ENCODE measurements around the gene TRIM41.
"Not testable (repeated sequence)": the region's sequence is repeated elsewhere in the genome, so short reads cannot be mapped to it uniquely, and the experiment has no call there.

The TRIM41 gene

DNA sequence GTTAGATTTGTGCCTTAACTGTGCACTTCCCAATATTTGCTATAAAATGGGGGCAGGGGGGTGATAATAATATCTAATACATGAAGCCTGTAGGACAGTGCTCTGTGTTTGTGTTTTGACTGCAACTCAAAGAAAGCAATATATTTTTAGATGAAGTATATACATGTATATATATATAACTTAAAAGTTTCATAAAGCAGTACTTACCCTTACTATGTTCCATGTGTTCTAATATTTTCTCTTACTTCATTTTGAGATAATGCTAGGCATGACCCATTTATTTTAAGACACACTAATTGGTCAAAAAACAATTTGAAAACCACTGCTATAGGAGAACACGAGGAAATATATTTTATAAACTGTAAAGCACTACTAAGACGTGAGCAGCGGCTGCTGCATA lies 35.5 kb downstream of the TRIM41 start:
- H3K36me3 ChIP-seq (ENCODE audit: control insufficient read depth, insufficient read depth, low read length): peaks cover 18% of the 10 kb centered on the region
- DNase-seq: no peak
- H3K4me3 ChIP-seq (ENCODE audit: insufficient read depth, low read depth, low read length, poor library complexity, severe bottlenecking): peak overlapping the region; percentile 99
- H3K27ac ChIP-seq (ENCODE audit: insufficient read depth, low read length, poor library complexity, severe bottlenecking): peak overlapping the region; percentile 24
- no peaks in the 10 kb centered on the region for H3K27me3 ChIP-seq (replicated peaks; ENCODE audit: control insufficient read depth, insufficient read depth, low read length, poor library complexity, severe bottlenecking)
- H3K9me3 ChIP-seq (ENCODE audit: control insufficient read depth, low read length): no peaks in the 10 kb centered on the region
- peaks cover 33% of the 10 kb centered on the region for H3K4me1 ChIP-seq (ENCODE audit: control insufficient read depth, insufficient read depth, low read length, poor library complexity, severe bottlenecking)

DNA sequence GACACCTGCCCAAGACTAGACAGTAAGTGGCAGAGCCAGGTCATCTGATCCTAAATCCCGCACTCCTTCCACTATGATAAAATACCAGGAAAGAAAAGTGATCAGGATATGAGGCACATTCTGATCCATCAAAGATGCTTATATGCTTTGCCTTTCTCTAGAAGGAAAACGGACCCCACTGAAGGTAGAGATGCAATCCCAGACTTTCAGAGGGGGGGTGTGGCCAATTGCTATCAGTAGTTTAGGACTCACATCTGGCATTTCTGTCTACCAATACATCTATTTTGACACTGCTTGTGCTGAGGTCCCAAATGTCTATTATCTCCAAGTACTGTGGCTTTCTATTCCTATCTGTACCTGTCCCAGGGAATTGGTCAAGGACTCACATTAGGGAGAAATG lies 36.2 kb downstream of the TRIM41 start:
- DNase-seq: no peak
- peak overlapping the region; percentile 99 for H3K4me3 ChIP-seq (ENCODE audit: insufficient read depth, low read depth, low read length, poor library complexity, severe bottlenecking)
- peaks cover 33% of the 10 kb centered on the region for H3K4me1 ChIP-seq (ENCODE audit: control insufficient read depth, insufficient read depth, low read length, poor library complexity, severe bottlenecking)
- no peaks in the 10 kb centered on the region for H3K9me3 ChIP-seq (ENCODE audit: control insufficient read depth, low read length)
- H3K36me3 ChIP-seq (ENCODE audit: control insufficient read depth, insufficient read depth, low read length): peaks cover 22% of the 10 kb centered on the region
- H3K27me3 ChIP-seq (replicated peaks; ENCODE audit: control insufficient read depth, insufficient read depth, low read length, poor library complexity, severe bottlenecking): no peaks in the 10 kb centered on the region
- H3K27ac ChIP-seq (ENCODE audit: insufficient read depth, low read length, poor library complexity, severe bottlenecking): peak overlapping the region; percentile 99

GRCh38 chr5:181259974-181260719 lies 37.1 kb downstream of the TRIM41 start:
- peaks cover 17% of the 10 kb centered on the region for H3K36me3 ChIP-seq (ENCODE audit: control insufficient read depth, insufficient read depth, low read length)
- H3K27me3 ChIP-seq (replicated peaks; ENCODE audit: control insufficient read depth, insufficient read depth, low read length, poor library complexity, severe bottlenecking): no peaks in the 10 kb centered on the region
- no peaks in the 10 kb centered on the region for H3K9me3 ChIP-seq (ENCODE audit: control insufficient read depth, low read length)
- no peak for DNase-seq
- peak overlapping the region; percentile 99 for H3K4me3 ChIP-seq (ENCODE audit: insufficient read depth, low read depth, low read length, poor library complexity, severe bottlenecking)
- peak overlapping the region; percentile 99 for H3K27ac ChIP-seq (ENCODE audit: insufficient read depth, low read length, poor library complexity, severe bottlenecking)
- peaks cover 33% of the 10 kb centered on the region for H3K4me1 ChIP-seq (ENCODE audit: control insufficient read depth, insufficient read depth, low read length, poor library complexity, severe bottlenecking)

DNA sequence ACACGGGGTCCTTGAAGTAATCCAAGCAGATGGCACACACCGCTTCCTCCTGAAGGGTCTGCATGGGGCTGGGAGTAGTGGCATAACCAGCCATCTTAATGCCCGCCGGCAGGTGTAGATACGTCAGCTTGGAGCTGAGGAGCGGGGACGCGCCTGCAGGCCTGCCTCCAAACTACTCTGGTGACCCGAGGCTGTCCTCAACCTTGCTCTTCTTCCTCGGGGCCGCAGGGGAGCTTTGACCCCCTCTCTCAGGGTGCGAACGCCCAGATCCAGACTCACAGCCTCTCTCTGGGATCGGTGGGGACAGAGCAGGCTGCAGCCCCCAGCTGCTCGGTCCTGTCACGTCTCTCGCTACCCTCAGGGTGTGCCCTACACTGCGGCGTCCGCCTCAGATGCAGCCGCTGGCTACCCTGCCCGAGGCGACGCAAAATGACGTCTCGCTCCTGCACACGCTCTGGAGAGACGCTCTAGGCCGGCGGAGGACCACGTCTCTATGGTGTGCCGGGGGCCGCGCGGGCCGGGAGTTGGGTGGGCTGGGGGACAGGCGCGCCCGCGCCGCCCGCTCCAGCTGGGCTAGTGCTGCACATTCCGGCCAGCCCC lies 37.7 kb downstream of the TRIM41 start, which contains the start of gene TRIM52:
Gene TRIM52, minus strand, starts transcription at position 424 of the 600 bp plus-strand sequence. Its CDS starts 330 bp downstream, at position 94.
- no peaks in the 10 kb centered on the region for H3K9me3 ChIP-seq (ENCODE audit: control insufficient read depth, low read length)
- H3K4me3 ChIP-seq (ENCODE audit: insufficient read depth, low read depth, low read length, poor library complexity, severe bottlenecking): peak within 1 kb of the TSS; percentile 99
- H3K27me3 ChIP-seq (replicated peaks; ENCODE audit: control insufficient read depth, insufficient read depth, low read length, poor library complexity, severe bottlenecking): no peaks in the 10 kb centered on the region
- peak within 1 kb of the TSS; percentile 99 for H3K27ac ChIP-seq (ENCODE audit: insufficient read depth, low read length, poor library complexity, severe bottlenecking)
- peak; percentile 81 to 83 (median 82) for DNase-seq
- H3K4me1 ChIP-seq (ENCODE audit: control insufficient read depth, insufficient read depth, low read length, poor library complexity, severe bottlenecking): peaks cover 33% of the 10 kb centered on the region
- peaks cover 10% of the 10 kb centered on the region for H3K36me3 ChIP-seq (ENCODE audit: control insufficient read depth, insufficient read depth, low read length)

DNA sequence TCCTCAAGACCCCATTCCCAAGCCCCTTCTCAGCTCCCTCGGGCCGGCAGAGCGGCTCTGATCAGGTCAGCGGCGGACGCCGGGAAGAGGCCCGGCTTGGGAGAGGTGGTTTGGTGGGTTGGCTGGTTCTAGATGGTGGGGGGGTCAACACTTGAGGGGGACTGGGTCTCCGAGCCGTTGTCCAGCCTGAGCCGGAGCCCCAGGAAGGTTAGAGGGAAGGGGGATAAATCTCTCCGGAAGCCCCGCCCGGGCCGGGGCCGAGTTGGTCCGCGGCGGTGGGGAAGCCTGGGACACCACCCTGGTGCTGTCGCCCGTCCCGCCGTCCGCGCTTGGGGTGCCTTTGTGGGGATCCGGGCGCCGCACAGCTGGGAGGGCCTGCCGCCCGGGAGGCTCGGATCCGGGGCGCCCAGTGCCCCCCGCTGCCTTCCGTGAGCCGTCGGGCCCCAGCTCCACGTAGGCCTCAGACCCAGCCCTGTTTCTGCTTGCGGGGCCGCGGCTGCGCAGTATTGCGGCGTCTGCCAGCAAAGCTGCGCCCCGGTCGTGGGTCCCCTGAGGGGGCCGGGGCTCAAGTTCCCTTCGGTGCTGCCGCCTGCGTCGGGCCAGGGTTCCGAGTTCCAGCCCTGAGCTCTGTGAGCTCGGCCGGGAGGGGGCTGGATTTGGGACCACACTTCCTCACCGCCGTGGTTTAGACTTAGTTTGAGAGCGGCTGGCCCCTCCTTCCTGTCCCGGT lies 38.4 kb downstream of the TRIM41 start:
- H3K9me3 ChIP-seq (ENCODE audit: control insufficient read depth, low read length): no peaks in the 10 kb centered on the region
- peak overlapping the region; percentile 99 for H3K27ac ChIP-seq (ENCODE audit: insufficient read depth, low read length, poor library complexity, severe bottlenecking)
- peak in 2 of 3 donors; percentile 69 to 74 for DNase-seq
- peaks cover 33% of the 10 kb centered on the region for H3K4me1 ChIP-seq (ENCODE audit: control insufficient read depth, insufficient read depth, low read length, poor library complexity, severe bottlenecking)
- no peaks in the 10 kb centered on the region for H3K27me3 ChIP-seq (replicated peaks; ENCODE audit: control insufficient read depth, insufficient read depth, low read length, poor library complexity, severe bottlenecking)
- peaks cover 9% of the 10 kb centered on the region for H3K36me3 ChIP-seq (ENCODE audit: control insufficient read depth, insufficient read depth, low read length)
- H3K4me3 ChIP-seq (ENCODE audit: insufficient read depth, low read depth, low read length, poor library complexity, severe bottlenecking): peak overlapping the region; percentile 99

- Histone ChIP-seq H3K4me3 (ENCODE audit: insufficient read depth, low read depth, low read length, poor library complexity, severe bottlenecking) (no peak overlapping the region), H3K36me3 (ENCODE audit: control insufficient read depth, insufficient read depth, low read length) (peaks cover 9% of the 10 kb centered on the region), H3K27ac (ENCODE audit: insufficient read depth, low read length, poor library complexity, severe bottlenecking) (no peak overlapping the region), H3K9me3 (ENCODE audit: control insufficient read depth, low read length) (no peaks in the 10 kb centered on the region), H3K27me3 (replicated peaks; ENCODE audit: control insufficient read depth, insufficient read depth, low read length, poor library complexity, severe bottlenecking) (no peaks in the 10 kb centered on the region), H3K4me1 (ENCODE audit: control insufficient read depth, insufficient read depth, low read length, poor library complexity, severe bottlenecking) (peaks cover 17% of the 10 kb centered on the region)
- DNase-seq: no peak
These were observed 40.6 kb downstream of the TRIM41 start for GRCh38 chr5:181263633-181264032.

GRCh38 chr5:181265092-181265671 lies 42.1 kb downstream of the TRIM41 start:
- no peak for DNase-seq
- Histone ChIP-seq H3K27ac (ENCODE audit: insufficient read depth, low read length, poor library complexity, severe bottlenecking) (no peak overlapping the region), H3K4me3 (ENCODE audit: insufficient read depth, low read depth, low read length, poor library complexity, severe bottlenecking) (no peak overlapping the region)

DNA sequence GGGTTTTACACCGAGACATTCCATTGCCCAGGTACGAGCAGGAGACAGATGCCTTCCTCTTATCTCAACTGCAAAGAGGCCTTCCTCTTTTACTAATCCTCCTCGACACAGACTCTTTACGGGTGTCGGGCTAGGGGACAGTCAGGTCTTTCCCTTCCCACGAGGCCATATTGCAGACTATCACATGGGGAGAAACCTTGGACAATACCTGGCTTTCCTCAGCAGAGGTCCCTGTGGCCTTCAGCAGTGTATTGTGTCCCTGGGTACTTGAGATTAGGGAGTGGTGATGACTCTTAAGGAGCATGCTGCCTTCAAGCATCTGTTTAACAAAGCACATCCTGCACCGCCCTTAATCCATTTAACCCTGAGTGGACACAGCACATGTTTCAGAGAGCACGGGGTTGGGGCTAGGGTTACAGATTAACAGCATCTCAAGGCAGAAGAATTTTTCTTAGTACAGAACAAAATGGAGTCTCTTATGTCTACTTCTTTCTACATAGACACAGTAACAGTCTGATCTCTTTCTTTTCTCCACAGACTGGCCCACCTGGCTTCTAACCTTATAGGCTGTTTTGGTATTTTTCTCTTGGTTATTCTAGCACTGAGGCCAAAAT lies 44.3 kb downstream of the TRIM41 start:
- not testable (repeated sequence) for H3K9me3 ChIP-seq (ENCODE audit: control insufficient read depth, low read length); H3K4me1 ChIP-seq (ENCODE audit: control insufficient read depth, insufficient read depth, low read length, poor library complexity, severe bottlenecking); H3K36me3 ChIP-seq (ENCODE audit: control insufficient read depth, insufficient read depth, low read length); DNase-seq; H3K27me3 ChIP-seq (replicated peaks; ENCODE audit: control insufficient read depth, insufficient read depth, low read length, poor library complexity, severe bottlenecking); H3K4me3 ChIP-seq (ENCODE audit: insufficient read depth, low read depth, low read length, poor library complexity, severe bottlenecking); H3K27ac ChIP-seq (ENCODE audit: insufficient read depth, low read length, poor library complexity, severe bottlenecking)

More at GRCh38 chr5:181265092-181265671, 42.1 kb downstream of the TRIM41 start:
- H3K4me1 ChIP-seq (ENCODE audit: control insufficient read depth, insufficient read depth, low read length, poor library complexity, severe bottlenecking): peaks cover 2% of the 10 kb centered on the region
- no peaks in the 10 kb centered on the region for H3K9me3 ChIP-seq (ENCODE audit: control insufficient read depth, low read length)
- H3K27me3 ChIP-seq (replicated peaks; ENCODE audit: control insufficient read depth, insufficient read depth, low read length, poor library complexity, severe bottlenecking): no peaks in the 10 kb centered on the region
- H3K36me3 ChIP-seq (ENCODE audit: control insufficient read depth, insufficient read depth, low read length): peaks cover 9% of the 10 kb centered on the region

- DNase-seq; H3K9me3 ChIP-seq (ENCODE audit: control insufficient read depth, low read length); H3K4me3 ChIP-seq (ENCODE audit: insufficient read depth, low read depth, low read length, poor library complexity, severe bottlenecking); H3K4me1 ChIP-seq (ENCODE audit: control insufficient read depth, insufficient read depth, low read length, poor library complexity, severe bottlenecking); H3K27ac ChIP-seq (ENCODE audit: insufficient read depth, low read length, poor library complexity, severe bottlenecking); H3K27me3 ChIP-seq (replicated peaks; ENCODE audit: control insufficient read depth, insufficient read depth, low read length, poor library complexity, severe bottlenecking); H3K36me3 ChIP-seq (ENCODE audit: control insufficient read depth, insufficient read depth, low read length): not testable (repeated sequence)
These were observed 44.8 kb downstream of the TRIM41 start for GRCh38 chr5:181267907-181268306.
